Large intestine (tissue), 3 donors: ENCODE data around the gene ACAD11. TPM values are rescaled to one million over a fixed set of nuclear protein-coding genes. Genes with fewer than 3 reads are reported as not detected.
"Not testable (repeated sequence)": the region's sequence is repeated elsewhere in the genome, so short reads cannot be mapped to it uniquely, and the experiment has no call there.

ENCODE experiments used
- DNase-seq, 2 donors: peaks; one replicate each; pipeline versions ENCODE4 v3.0.0 to v3.0.0-alpha.2; 2013
- H3K27ac ChIP-seq: one replicate; pipeline ENCODE4 v1.5.1; 2013; ENCODE audit warnings: low read length
- H3K27me3 ChIP-seq: 2 replicates; pipeline ENCODE4 v1.6.1; 2013; ENCODE audit warnings: low read length; ENCODE audit not compliant: control insufficient read depth, insufficient read depth
- H3K36me3 ChIP-seq: 2 replicates; pipeline ENCODE4 v1.6.1; 2013; ENCODE audit warnings: low read length; ENCODE audit not compliant: control insufficient read depth, insufficient read depth
- H3K4me1 ChIP-seq: one replicate; pipeline ENCODE4 v1.6.1; 2013; ENCODE audit warnings: low read length; ENCODE audit not compliant: control insufficient read depth, insufficient read depth
- H3K4me3 ChIP-seq: one replicate; pipeline ENCODE4 v1.5.1; 2013; ENCODE audit warnings: low read length
- H3K9me3 ChIP-seq: one replicate; pipeline ENCODE4 v1.6.1; 2013; ENCODE audit warnings: mild to moderate bottlenecking, low read depth, low read length, moderate library complexity; ENCODE audit not compliant: control insufficient read depth
- WGBS: methylation state at CpG from one replicate; pipeline ENCODE4 v1.1.5; 2013; ENCODE audit warnings: low lambda C conversion rate; ENCODE audit not compliant: insufficient coverage; 5-methylcytosine and 5-hydroxymethylcytosine counted together
- polyA plus RNA-seq: library from polyadenylated mRNA; unstranded; fragments of 120-200 nt; gene quantifications from one replicate; pipeline ENCODE4 v1.2.1, GENCODE V29; 2013

ACAD11 gene
- polyA plus RNA-seq, 1 donor = 48.1 TPM

DNA sequence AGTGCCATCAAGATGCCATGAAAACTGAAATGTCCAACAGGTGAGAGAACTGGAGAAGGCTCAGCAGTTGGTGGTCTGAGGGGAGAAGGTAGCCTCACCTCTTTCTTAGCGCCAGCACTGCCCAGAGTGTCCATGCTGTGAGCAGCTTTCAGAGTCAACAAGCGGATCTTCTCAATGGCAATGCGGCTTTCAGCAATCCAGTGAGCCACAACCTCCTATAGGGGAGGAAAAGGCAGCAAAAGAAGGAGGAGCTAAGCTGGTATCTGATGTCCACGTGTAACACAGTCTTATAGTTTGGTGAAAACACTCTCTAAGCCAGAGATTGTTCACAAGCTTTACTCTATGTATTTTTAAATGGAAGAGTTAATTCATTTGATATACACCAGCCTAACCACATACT, 98.6 kb downstream of the ACAD11 start:
- Histone ChIP-seq H3K36me3 (peaks cover 18% of the 10 kb centered on the region), H3K9me3 (no peaks in the 10 kb centered on the region), H3K4me1 (no peaks in the 10 kb centered on the region), H3K27ac (no peak overlapping the region), H3K27me3 (no peaks in the 10 kb centered on the region), H3K4me3 (no peak overlapping the region)
- WGBS = no CpG with 5 or more reads among the region's 4 CpGs
- DNase-seq = no peak

DNA sequence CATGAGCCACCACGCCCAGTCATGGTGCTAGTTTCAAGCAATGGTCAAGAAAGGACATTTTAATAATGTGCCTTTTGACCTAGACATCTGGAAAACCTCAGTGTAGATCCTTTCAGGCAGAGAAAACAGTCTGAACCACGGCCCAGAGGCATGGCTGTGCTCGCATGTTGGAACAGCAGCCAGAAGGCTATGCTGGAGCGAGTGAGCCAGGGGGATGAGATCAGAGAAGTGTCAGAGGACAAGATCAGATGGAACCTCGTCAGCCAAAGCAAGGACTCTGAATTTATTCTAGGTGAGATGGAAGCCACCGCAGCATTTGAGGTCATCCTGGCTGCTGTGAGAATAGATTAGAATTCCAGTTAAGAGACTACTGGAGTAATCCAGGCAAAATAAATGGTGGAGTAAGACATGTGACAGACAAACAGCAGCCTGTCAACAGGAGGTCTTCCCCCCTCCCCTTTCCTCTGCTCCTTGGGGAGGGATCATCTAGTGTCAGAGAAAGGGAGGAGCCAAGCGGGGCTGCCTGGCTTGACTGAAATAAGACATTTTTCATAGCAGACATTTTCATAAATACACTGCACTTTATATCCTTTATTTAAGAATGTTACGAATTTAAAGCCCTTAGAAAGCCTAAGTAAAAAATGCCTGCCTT, 103.0 kb downstream of the ACAD11 start:
- Histone ChIP-seq H3K36me3 (peaks cover 18% of the 10 kb centered on the region), H3K9me3 (no peaks in the 10 kb centered on the region), H3K4me1 (no peaks in the 10 kb centered on the region), H3K27ac (no peak overlapping the region), H3K4me3 (no peak overlapping the region), H3K27me3 (no peaks in the 10 kb centered on the region)
- DNase-seq = no peak
- WGBS = 100% methylated on average over 4 of the region's 8 CpGs

GRCh38 chr3:132556036-132556386, 103.6 kb downstream of the ACAD11 start:
- H3K4me1 ChIP-seq = not testable (repeated sequence)

GRCh38 chr3:132555306-132556035, 104.1 kb downstream of the ACAD11 start:
- Histone ChIP-seq H3K36me3 (peaks cover 17% of the 10 kb centered on the region), H3K4me1 (no peaks in the 10 kb centered on the region), H3K27me3 (no peaks in the 10 kb centered on the region), H3K27ac (no peak overlapping the region), H3K9me3 (no peaks in the 10 kb centered on the region), H3K4me3 (no peak overlapping the region)
- WGBS = no CpG with 5 or more reads among the region's 5 CpGs
- no peak for DNase-seq

More at GRCh38 chr3:132556036-132556386, 103.6 kb downstream of the ACAD11 start:
- H3K9me3 ChIP-seq, DNase-seq, H3K4me3 ChIP-seq, H3K27me3 ChIP-seq, H3K27ac ChIP-seq: not testable (repeated sequence)
- H3K36me3 ChIP-seq = peaks cover 18% of the 10 kb centered on the region
- no CpG with 5 or more reads among the region's 3 CpGs for WGBS

DNA sequence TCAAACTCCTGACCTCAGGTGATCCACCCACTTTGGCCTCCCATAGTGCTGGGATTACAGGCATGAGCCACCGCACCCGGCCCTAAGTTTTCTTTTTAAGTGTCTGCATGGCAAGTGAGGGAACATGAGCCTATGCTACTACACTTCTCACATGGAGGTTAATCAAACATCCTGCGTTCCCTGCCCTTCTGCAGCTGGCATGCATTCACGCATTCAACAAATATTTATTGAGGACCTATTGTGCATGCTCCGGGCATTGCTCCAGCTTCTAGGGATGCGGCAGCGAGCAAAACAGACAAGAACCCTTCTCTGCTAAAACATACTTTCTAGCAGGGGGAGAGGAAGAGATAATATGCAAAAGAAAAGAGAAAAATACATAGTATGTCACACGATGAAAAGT, 105.2 kb downstream of the ACAD11 start:
- Histone ChIP-seq H3K4me1 (no peaks in the 10 kb centered on the region), H3K4me3 (no peak overlapping the region), H3K36me3 (peaks cover 16% of the 10 kb centered on the region), H3K9me3 (no peaks in the 10 kb centered on the region), H3K27me3 (no peaks in the 10 kb centered on the region), H3K27ac (no peak overlapping the region)
- no peak for DNase-seq
- 73% methylated on average over 2 of the region's 8 CpGs for WGBS

GRCh38 chr3:132553826-132554225, 105.8 kb downstream of the ACAD11 start:
- Histone ChIP-seq H3K4me1 (no peaks in the 10 kb centered on the region), H3K9me3 (no peaks in the 10 kb centered on the region), H3K27ac (no peak overlapping the region), H3K36me3 (peaks cover 12% of the 10 kb centered on the region), H3K27me3 (no peaks in the 10 kb centered on the region), H3K4me3 (no peak overlapping the region)
- DNase-seq = no peak
- no CpG with 5 or more reads among the region's 6 CpGs for WGBS

DNA sequence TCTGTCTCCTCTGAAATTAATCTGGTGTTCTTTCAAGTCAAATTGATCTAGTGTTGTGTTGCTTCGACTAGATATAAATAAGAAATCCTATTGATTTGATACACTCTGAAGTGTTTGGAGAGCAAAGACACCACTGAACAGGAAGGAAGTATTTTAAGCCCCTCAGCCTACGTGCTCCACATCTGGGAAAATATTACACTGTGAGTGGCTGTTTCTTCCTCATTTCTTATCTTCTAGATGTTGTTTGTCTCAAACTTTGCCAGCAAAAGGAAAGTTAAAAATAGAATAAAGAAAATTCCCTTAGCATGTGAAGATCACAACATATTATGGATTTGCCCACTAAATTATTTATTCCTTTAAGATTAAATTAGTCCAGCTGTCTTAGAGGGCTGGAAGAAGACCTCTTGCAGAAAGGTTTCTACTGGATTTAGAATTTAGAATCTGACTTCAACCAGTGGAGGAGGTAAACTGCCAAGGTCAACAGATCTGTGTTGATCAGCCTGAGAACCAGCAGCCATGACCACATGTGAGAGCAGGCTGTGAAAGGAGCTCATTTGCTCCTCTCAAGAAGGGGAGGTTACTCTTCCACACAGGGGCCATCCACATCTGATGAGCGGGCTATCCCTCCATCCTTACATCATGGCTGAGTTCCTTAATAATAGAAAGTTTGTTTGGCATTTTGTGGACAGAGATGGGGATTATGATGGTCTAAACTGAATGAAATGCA, 108.9 kb downstream of the ACAD11 start:
- DNase-seq = no peak
- H3K4me3 ChIP-seq = no peak overlapping the region
- H3K36me3 ChIP-seq = no peaks in the 10 kb centered on the region
- H3K4me1 ChIP-seq = no peaks in the 10 kb centered on the region
- H3K27me3 ChIP-seq = no peaks in the 10 kb centered on the region
- H3K9me3 ChIP-seq = no peaks in the 10 kb centered on the region
- no peak overlapping the region for H3K27ac ChIP-seq
- no CpG with 5 or more reads among the region's 3 CpGs for WGBS

- no peaks in the 10 kb centered on the region for H3K36me3 ChIP-seq
- H3K27ac ChIP-seq = no peak overlapping the region
- no peak overlapping the region for H3K4me3 ChIP-seq
- H3K27me3 ChIP-seq = no peaks in the 10 kb centered on the region
- DNase-seq = no peak
- H3K9me3 ChIP-seq = no peaks in the 10 kb centered on the region
- H3K4me1 ChIP-seq = no peaks in the 10 kb centered on the region
Measured at GRCh38 chr3:132549890-132550578, 109.6 kb downstream of the ACAD11 start.

DNA sequence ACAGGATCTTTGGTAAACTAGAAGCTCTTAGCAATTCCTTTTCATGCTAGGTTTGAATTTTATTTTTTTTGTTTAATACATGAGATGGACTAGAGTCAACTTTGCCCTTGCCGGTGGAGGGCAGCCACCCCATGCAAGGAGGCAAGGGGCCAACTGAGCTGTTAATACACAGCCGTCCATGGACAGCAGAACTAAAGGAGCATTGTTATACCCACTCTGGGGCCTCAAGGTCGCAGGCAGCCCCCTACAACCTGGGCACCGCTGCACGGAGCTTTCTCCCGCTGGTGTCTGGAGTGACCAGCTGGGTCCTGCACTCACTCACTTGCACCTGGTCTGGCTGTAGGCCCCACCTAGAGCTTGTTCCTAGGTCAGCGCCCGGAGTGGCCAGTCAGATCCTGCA, 110.4 kb downstream of the ACAD11 start:
- Histone ChIP-seq H3K4me3 (no peak overlapping the region), H3K27ac (no peak overlapping the region), H3K9me3 (no peaks in the 10 kb centered on the region), H3K36me3 (no peaks in the 10 kb centered on the region), H3K4me1 (no peaks in the 10 kb centered on the region), H3K27me3 (no peaks in the 10 kb centered on the region)
- no CpG with 5 or more reads among the region's 8 CpGs for WGBS
- no peak for DNase-seq

GRCh38 chr3:132545471-132545870, 114.1 kb downstream of the ACAD11 start:
- no CpG with 5 or more reads among the region's 3 CpGs for WGBS
- DNase-seq = no peak
- H3K9me3 ChIP-seq = no peaks in the 10 kb centered on the region
- H3K27me3 ChIP-seq = no peaks in the 10 kb centered on the region
- no peak overlapping the region for H3K27ac ChIP-seq
- H3K4me1 ChIP-seq = no peaks in the 10 kb centered on the region
- peaks cover 12% of the 10 kb centered on the region for H3K36me3 ChIP-seq
- no peak overlapping the region for H3K4me3 ChIP-seq
